ENCODE measurements around the gene PGAM2.
"Not testable (repeated sequence)": the region's sequence is repeated elsewhere in the genome, so short reads cannot be mapped to it uniquely, and the experiment has no call there.

- not testable (repeated sequence) for TF ChIP-seq ZC3H10 (CRISPR knock-in tag; IDR thresholded peaks at IDR 0.05); PPARA (CRISPR knock-in tag; IDR thresholded peaks at IDR 0.05; ENCODE audit: borderline replicate concordance); PATZ1 (CRISPR knock-in tag; IDR thresholded peaks at IDR 0.05; ENCODE audit: borderline replicate concordance); OSR1 (CRISPR knock-in tag; IDR thresholded peaks at IDR 0.05); ZFP3 (CRISPR knock-in tag; IDR thresholded peaks at IDR 0.05); GLIS3 (CRISPR knock-in tag; IDR thresholded peaks at IDR 0.05); CSRNP3 (CRISPR knock-in tag; IDR thresholded peaks at IDR 0.05); ZFP30 (CRISPR knock-in tag; IDR thresholded peaks at IDR 0.05); POU6F1 (CRISPR knock-in tag; IDR thresholded peaks at IDR 0.05; ENCODE audit: borderline replicate concordance, low read depth); ZNF70 (CRISPR knock-in tag; IDR thresholded peaks at IDR 0.05); ZNF565 (CRISPR knock-in tag; conservative IDR thresholded peaks at IDR 0.05; ENCODE audit: low read depth); ISL1 (CRISPR knock-in tag; IDR thresholded peaks at IDR 0.05)
Observed at GRCh38 chr7:44032031-44032430, 33.3 kb downstream of the PGAM2 start.

Data from SK-N-SH treated with all-trans-retinoic acid at 6 μM for 48 hours (cell line).